H1 (cell line): Measurements from ENCODE around the gene SLAIN2. TPM values are rescaled to one million over a fixed set of nuclear protein-coding genes. Genes with fewer than 3 reads are reported as not detected.

Experiments used
- CTCF ChIA-PET: fragments of 300-600 bp; sonication (Branson Sonifier 250); formaldehyde crosslinking; loops from one replicate; lab custom pipeline; 2021; ENCODE audit not compliant: partially characterized antibody; lab: Charles Lee
- POLR2A ChIA-PET: fragments of 300-600 bp; sonication (Branson Sonifier 250); formaldehyde crosslinking; loops from one replicate; lab custom pipeline; 2021; ENCODE audit warnings: inconsistent platforms; ENCODE audit not compliant: partially characterized antibody; lab: Charles Lee
- DNase-seq, 2 experiments: peaks; one replicate each; pipeline versions ENCODE4 v3.0.0 to v3.0.0-alpha.2; 2010 to 2022; ENCODE audit warnings: low spot score in 2 of 2, low read depth in 1 of 2, mixed read lengths in 1 of 2
- FAIRE-seq: peaks from 2 replicates; lab custom pipeline; 2011; peaks lifted over from hg19 to GRCh38; lab: Jason Lieb, UNC
- H2AFZ ChIP-seq: 2 replicates; pipeline ENCODE4 v1.8.1; 2012; ENCODE audit warnings: low read length, inconsistent platforms
- H2AK5ac ChIP-seq: 2 replicates; pipeline ENCODE4 v1.6.1; 2013; ENCODE audit warnings: low read depth, low read length
- H2BK120ac ChIP-seq: replicated peaks from 2 replicates; pipeline ENCODE3; 2013; ENCODE audit warnings: low read depth, low read length, inconsistent platforms
- H2BK12ac ChIP-seq: 2 replicates; pipeline ENCODE4 v1.6.1; 2013; ENCODE audit warnings: low read depth, low read length
- H2BK15ac ChIP-seq: 2 replicates; pipeline ENCODE4 v1.6.1; 2013; ENCODE audit warnings: low read length
- H2BK20ac ChIP-seq: 2 replicates; pipeline ENCODE4 v1.6.1; 2013; ENCODE audit warnings: low read length
- H2BK5ac ChIP-seq: 2 replicates; pipeline ENCODE4 v1.6.1; 2013; ENCODE audit warnings: low read depth, low read length
- H3K14ac ChIP-seq: 2 replicates; pipeline ENCODE4 v1.6.1; 2013; ENCODE audit warnings: inconsistent platforms; ENCODE audit not compliant: insufficient read length
- H3K18ac ChIP-seq: 2 replicates; pipeline ENCODE4 v1.6.1; 2013; ENCODE audit warnings: low read length; ENCODE audit errors: extremely low read depth
- H3K23ac ChIP-seq: 2 replicates; pipeline ENCODE4 v1.6.1; 2013; ENCODE audit warnings: inconsistent platforms; ENCODE audit not compliant: insufficient read length
- H3K23me2 ChIP-seq: 2 replicates; pipeline ENCODE4 v1.6.1; 2013; ENCODE audit warnings: low read depth, low read length
- H3K27ac ChIP-seq: 2 replicates; pipeline ENCODE4 v1.6.1; 2011; ENCODE audit warnings: low read depth, low read length, inconsistent platforms
- H3K27me3 ChIP-seq, 4 experiments: replicated peaks in 1 of 4; 1 replicate in 1 of 4; 2 replicates in 3 of 4; pipeline versions ENCODE4 v1.6.1 to v1.8.1; 2011 to 2013; ENCODE audit warnings: low read length in 3 of 4, mild to moderate bottlenecking in 3 of 4, inconsistent platforms in 2 of 4, mixed read lengths in 2 of 4, moderate library complexity in 1 of 4; ENCODE audit not compliant: control insufficient read depth in 3 of 4, insufficient read depth in 3 of 4; ENCODE audit errors: extremely low read depth in 1 of 4
- H3K36me3 ChIP-seq, 4 experiments: 2 replicates each; pipeline versions ENCODE4 v1.6.1 to v1.8.1; 2011 to 2013; ENCODE audit warnings: mild to moderate bottlenecking in 4 of 4, low read length in 3 of 4, moderate library complexity in 2 of 4, control low read depth in 1 of 4, inconsistent platforms in 1 of 4; ENCODE audit not compliant: insufficient read depth in 4 of 4, control insufficient read depth in 2 of 4
- H3K4ac ChIP-seq: replicated peaks from 2 replicates; pipeline ENCODE3; 2013; ENCODE audit warnings: low read length, low read depth, mixed read lengths, inconsistent platforms; ENCODE audit not compliant: insufficient read length
- H3K4me1 ChIP-seq, 4 experiments: replicated peaks in 1 of 4; 1 replicate in 1 of 4; 2 replicates in 3 of 4; pipeline versions ENCODE4 v1.6.1 to v1.8.1; 2011 to 2013; ENCODE audit warnings: low read length in 3 of 4, inconsistent platforms in 2 of 4, mixed read lengths in 1 of 4; ENCODE audit not compliant: insufficient read depth in 4 of 4, control insufficient read depth in 3 of 4
- H3K4me2 ChIP-seq, 2 experiments: 2 replicates each; pipeline versions ENCODE4 v1.6.1 to v1.8.1; 2011 to 2013; ENCODE audit warnings: low read depth in 2 of 2, low read length in 2 of 2, control low read depth in 1 of 2, inconsistent platforms in 1 of 2, mild to moderate bottlenecking in 1 of 2; ENCODE audit not compliant: insufficient read depth in 1 of 2
- H3K4me3 ChIP-seq, 4 experiments: fragments of 200-600, 300-600 bp in 1 of 4; sonication (generic), shearing (Covaris generic), sonication (Bioruptor Twin) in 1 of 4; 2 replicates each; pipeline versions ENCODE4 v1.5.1 to v1.8.1; 2011 to 2016; ENCODE audit warnings: low read length in 4 of 4, low read depth in 3 of 4, control low read depth in 2 of 4, inconsistent platforms in 2 of 4, mild to moderate bottlenecking in 2 of 4, mixed read lengths in 1 of 4, moderate library complexity in 1 of 4; ENCODE audit not compliant: insufficient read depth in 2 of 4; ENCODE audit errors: extremely low read depth in 1 of 4
- H3K56ac ChIP-seq: replicated peaks from 2 replicates; pipeline ENCODE3; 2013; ENCODE audit warnings: low read depth, mild to moderate bottlenecking, mixed read lengths, low read length, inconsistent platforms; ENCODE audit not compliant: insufficient read length
- H3K79me1 ChIP-seq: 2 replicates; pipeline ENCODE4 v1.6.1; 2013; ENCODE audit warnings: low read depth, low read length, control low read depth
- H3K79me2 ChIP-seq, 2 experiments: 2 replicates each; pipeline versions ENCODE4 v1.6.1 to v1.8.1; 2012 to 2013; ENCODE audit warnings: low read length in 2 of 2, mild to moderate bottlenecking in 2 of 2, inconsistent platforms in 1 of 2; ENCODE audit not compliant: insufficient read depth in 2 of 2, control insufficient read depth in 1 of 2
- H3K9ac ChIP-seq, 4 experiments: replicated peaks in 1 of 4; 1 replicate in 1 of 4; 2 replicates in 3 of 4; pipeline versions ENCODE4 v1.6.1 to v1.8.1; 2011 to 2013; ENCODE audit warnings: low read depth in 3 of 4, low read length in 3 of 4, control low read depth in 2 of 4, mild to moderate bottlenecking in 2 of 4, moderate library complexity in 2 of 4, inconsistent platforms in 1 of 4; ENCODE audit errors: extremely low read depth in 1 of 4
- H3K9me3 ChIP-seq, 2 experiments: 2 replicates each; pipeline versions ENCODE4 v1.6.1 to v1.8.1; 2012 to 2013; ENCODE audit warnings: mild to moderate bottlenecking in 2 of 2, moderate library complexity in 2 of 2, control low read depth in 1 of 2, inconsistent platforms in 1 of 2, low read depth in 1 of 2, low read length in 1 of 2, mixed read lengths in 1 of 2; ENCODE audit not compliant: insufficient read depth in 2 of 2
- H4K20me1 ChIP-seq, 2 experiments: replicated peaks in 1 of 2; 2 replicates each; pipeline versions ENCODE3 to v1.8.1; 2011 to 2013; ENCODE audit warnings: inconsistent platforms in 2 of 2, low read length in 2 of 2, mild to moderate bottlenecking in 1 of 2; ENCODE audit not compliant: insufficient read depth in 2 of 2, control insufficient read depth in 1 of 2
- H4K5ac ChIP-seq: 2 replicates; pipeline ENCODE4 v1.6.1; 2013; ENCODE audit warnings: low read length, low read depth, mixed read lengths, inconsistent platforms; ENCODE audit not compliant: insufficient read length
- H4K8ac ChIP-seq: 2 replicates; pipeline ENCODE4 v1.8.0; 2013; ENCODE audit warnings: mild to moderate bottlenecking, moderate library complexity, low read length, inconsistent platforms; ENCODE audit not compliant: insufficient read depth; ENCODE audit errors: extremely low read depth
- H4K91ac ChIP-seq: replicated peaks from 2 replicates; pipeline ENCODE3; 2013; ENCODE audit warnings: low read length, mixed read lengths, inconsistent platforms; ENCODE audit not compliant: insufficient read length
- CBX5 ChIP-seq: fragments of 300-800, 300-1000 bp; sonication (generic); IDR thresholded peaks from 2 replicates; pipeline ENCODE4 v1.7.1; 2016; ENCODE audit warnings: antibody characterized with exemption, low read length, low read depth
- SP1 ChIP-seq: IDR thresholded peaks from 2 replicates; pipeline ENCODE4 v1.6.1; 2011; ENCODE audit warnings: low read depth, low read length
- SP2 ChIP-seq: IDR thresholded peaks from 2 replicates; pipeline ENCODE4 v1.6.1; 2012; ENCODE audit warnings: mild to moderate bottlenecking, low read length, inconsistent platforms
- YY1 ChIP-seq: IDR thresholded peaks from 2 replicates; pipeline ENCODE4 v1.6.1; 2011; ENCODE audit warnings: low read depth, mild to moderate bottlenecking, low read length
- ZNF274 ChIP-seq: IDR thresholded peaks from 2 replicates; pipeline ENCODE4 v1.7.0; 2012; ENCODE audit warnings: low read length, borderline replicate concordance; ENCODE audit errors: extremely low read depth
- WGBS, 2 experiments: shearing (Covaris generic) in 1 of 2; methylation state at CpG; one replicate each; pipeline versions ENCODE4 v1.1.6 to v1.1.7; 2013 to 2015; ENCODE audit warnings: low lambda C conversion rate in 2 of 2, mixed read lengths in 2 of 2, inconsistent platforms in 1 of 2, low coverage in 1 of 2, missing lambda C conversion rate in 1 of 2; ENCODE audit not compliant: insufficient replicate concordance in 2 of 2, insufficient coverage in 1 of 2, insufficient read length in 1 of 2; ENCODE audit errors: extremely low coverage in 1 of 2, missing lambda C conversion rate in 1 of 2; 5-methylcytosine and 5-hydroxymethylcytosine counted together
- polyA plus RNA-seq, 7 experiments: library from polyadenylated mRNA; depleted of rRNA in 3 of 7; stranded (reverse) in 5 of 7; unstranded in 2 of 7; fragments of >200 nt in 5 of 7; fragments of 200-250 nt in 2 of 7; gene quantifications; 1 replicate in 5 of 7; 2 replicates in 1 of 7; 4 replicates in 1 of 7; pipeline versions ENCODE4 v1.2.1 to v1.2.3, GENCODE V29; 2011 to 2013; ENCODE audit warnings: missing spikeins in 2 of 7, mixed read lengths in 2 of 7
- total RNA-seq: library from RNA; stranded (reverse); fragmentation: NEBNext Ultra II Directional; extraction: Animal tissue kit (Norgen Biotek cat#: 25700); gene quantifications from 2 replicates; pipeline ENCODE4 v1.2.1, GENCODE V29; 2021

SLAIN2 gene
- total and polyA plus RNA-seq, 2 of the 8 experiments (the other 6 are each of a cell fraction or from before 2014, with no cell fraction given) = 8.2 to 40.0 TPM

GRCh38 chr4:48352793-48353192, 11.5 kb downstream of the SLAIN2 start:
- H2BK120ac ChIP-seq = no peak overlapping the region
- POLR2A ChIA-PET = no interaction called here
- no peak overlapping the region for H2AK5ac ChIP-seq
- no peak overlapping the region for H3K4me3 ChIP-seq
- CTCF ChIA-PET = interaction anchor here (0.7 kb wide), 1 partner anchor 68 kb away, joined by 3 read pairs; no protein-coding TSS in a partner anchor
- H3K4me2 ChIP-seq = no peak overlapping the region
- no peak overlapping the region for H3K18ac ChIP-seq
- H3K23me2 ChIP-seq = no peaks in the 10 kb centered on the region; the same call in 1 of the 2 replicates
- H3K79me2 ChIP-seq = peaks cover 2 to 95% of the 10 kb centered on the region in 2 experiments; a peak in 3 of 4 replicates
- no peak overlapping the region for H2BK12ac ChIP-seq
- H3K23ac ChIP-seq = no peak overlapping the region
- peaks cover 0 to 3% (median 0%) of the 10 kb centered on the region in 4 experiments; a peak in 2 of 8 replicates for H3K36me3 ChIP-seq
- H2AFZ ChIP-seq = no peak overlapping the region
- DNase-seq (no peak), FAIRE-seq (no peak)
- H3K4me1 ChIP-seq = peaks cover 0 to 4% (median 0%) of the 10 kb centered on the region in 4 experiments; a peak in 2 of 7 replicates
- no peak overlapping the region for H4K5ac ChIP-seq
- H3K79me1 ChIP-seq = no peaks in the 10 kb centered on the region
- no peak overlapping the region for H2BK20ac ChIP-seq
- no peak overlapping the region for H4K8ac ChIP-seq
- H3K27me3 ChIP-seq = no peaks in the 10 kb centered on the region
- 95% methylated on average over 4 of the region's 4 CpGs; no CpG with 5 or more reads in 1 of the 2 experiments for whole genome bisulfite sequencing, 2 experiments
- no peaks in the 10 kb centered on the region; a peak in 1 of 4 replicates for H3K9me3 ChIP-seq
- peaks cover 0 to 3% of the 10 kb centered on the region in 2 experiments for H4K20me1 ChIP-seq
- no peak overlapping the region for H4K91ac ChIP-seq
- no peak overlapping the region for H3K4ac ChIP-seq
- H2BK15ac ChIP-seq = no peak overlapping the region
- no peak overlapping the region for H3K56ac ChIP-seq
- no peak overlapping the region for H3K27ac ChIP-seq
- no peak overlapping the region for H3K14ac ChIP-seq
- no peak overlapping the region for H2BK5ac ChIP-seq
- H3K9ac ChIP-seq = no peak overlapping the region
- TF ChIP-seq ZNF274 (no peak), YY1 (no peak), SP2 (no peak), SP1 (no peak), CBX5 (no peak)
